H1 (cell line): Measurements from ENCODE around the gene DGKI. TPM values are rescaled to one million over a fixed set of nuclear protein-coding genes. Genes with fewer than 3 reads are reported as not detected.

Experiments used
- EGR1 ChIP-seq: IDR thresholded peaks from 2 replicates; pipeline ENCODE4 v1.6.1; 2011; ENCODE audit warnings: low read depth, low read length, borderline replicate concordance
- SRF ChIP-seq: IDR thresholded peaks from 2 replicates; pipeline ENCODE4 v1.6.1; 2011; ENCODE audit warnings: mild to moderate bottlenecking, low read depth, low read length, moderate library complexity
- ZNF274 ChIP-seq: IDR thresholded peaks from 2 replicates; pipeline ENCODE4 v1.7.0; 2012; ENCODE audit warnings: low read length, borderline replicate concordance; ENCODE audit errors: extremely low read depth
- polyA plus RNA-seq, 7 experiments: library from polyadenylated mRNA; depleted of rRNA in 3 of 7; stranded (reverse) in 5 of 7; unstranded in 2 of 7; fragments of >200 nt in 5 of 7; fragments of 200-250 nt in 2 of 7; gene quantifications; 1 replicate in 5 of 7; 2 replicates in 1 of 7; 4 replicates in 1 of 7; pipeline versions ENCODE4 v1.2.1 to v1.2.3, GENCODE V29; 2011 to 2013; ENCODE audit warnings: missing spikeins in 2 of 7, mixed read lengths in 2 of 7
- total RNA-seq: library from RNA; stranded (reverse); fragmentation: NEBNext Ultra II Directional; extraction: Animal tissue kit (Norgen Biotek cat#: 25700); gene quantifications from 2 replicates; pipeline ENCODE4 v1.2.1, GENCODE V29; 2021
- TF ChIP-seq, protein P1 (sequence below): fragments of 300-600 bp; sonication (generic); IDR thresholded peaks from 2 replicates; pipeline ENCODE4 v1.7.1; 2012; ENCODE audit warnings: low read length, moderate library complexity, mild to moderate bottlenecking, inconsistent platforms; ENCODE audit not compliant: insufficient replicate concordance

DGKI gene
- total and polyA plus RNA-seq, 2 of the 8 experiments (the other 6 are each of a cell fraction or from before 2014, with no cell fraction given): 0.20 to 0.71 TPM

DNA sequence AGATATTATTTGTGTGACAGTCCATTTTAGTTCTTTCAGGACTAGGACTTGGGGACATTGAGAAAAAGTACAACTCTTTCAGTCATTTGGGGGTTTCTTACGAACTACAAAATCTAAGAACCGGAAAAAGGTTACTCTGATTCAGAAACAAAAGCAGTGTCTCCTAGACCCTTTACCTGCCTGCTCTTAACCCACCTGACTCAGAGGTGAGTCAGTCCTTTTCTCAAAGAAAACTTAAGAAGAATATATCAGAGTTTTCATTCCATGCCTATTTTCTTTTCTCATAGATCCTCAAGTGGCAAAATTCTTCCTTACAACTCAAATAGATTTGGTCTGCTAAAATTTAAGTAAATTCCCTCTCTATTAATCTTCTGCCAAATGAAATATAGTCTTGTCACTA is 388.4 kb downstream of the DGKI start (continued):
- TF ChIP-seq, protein P1, sequence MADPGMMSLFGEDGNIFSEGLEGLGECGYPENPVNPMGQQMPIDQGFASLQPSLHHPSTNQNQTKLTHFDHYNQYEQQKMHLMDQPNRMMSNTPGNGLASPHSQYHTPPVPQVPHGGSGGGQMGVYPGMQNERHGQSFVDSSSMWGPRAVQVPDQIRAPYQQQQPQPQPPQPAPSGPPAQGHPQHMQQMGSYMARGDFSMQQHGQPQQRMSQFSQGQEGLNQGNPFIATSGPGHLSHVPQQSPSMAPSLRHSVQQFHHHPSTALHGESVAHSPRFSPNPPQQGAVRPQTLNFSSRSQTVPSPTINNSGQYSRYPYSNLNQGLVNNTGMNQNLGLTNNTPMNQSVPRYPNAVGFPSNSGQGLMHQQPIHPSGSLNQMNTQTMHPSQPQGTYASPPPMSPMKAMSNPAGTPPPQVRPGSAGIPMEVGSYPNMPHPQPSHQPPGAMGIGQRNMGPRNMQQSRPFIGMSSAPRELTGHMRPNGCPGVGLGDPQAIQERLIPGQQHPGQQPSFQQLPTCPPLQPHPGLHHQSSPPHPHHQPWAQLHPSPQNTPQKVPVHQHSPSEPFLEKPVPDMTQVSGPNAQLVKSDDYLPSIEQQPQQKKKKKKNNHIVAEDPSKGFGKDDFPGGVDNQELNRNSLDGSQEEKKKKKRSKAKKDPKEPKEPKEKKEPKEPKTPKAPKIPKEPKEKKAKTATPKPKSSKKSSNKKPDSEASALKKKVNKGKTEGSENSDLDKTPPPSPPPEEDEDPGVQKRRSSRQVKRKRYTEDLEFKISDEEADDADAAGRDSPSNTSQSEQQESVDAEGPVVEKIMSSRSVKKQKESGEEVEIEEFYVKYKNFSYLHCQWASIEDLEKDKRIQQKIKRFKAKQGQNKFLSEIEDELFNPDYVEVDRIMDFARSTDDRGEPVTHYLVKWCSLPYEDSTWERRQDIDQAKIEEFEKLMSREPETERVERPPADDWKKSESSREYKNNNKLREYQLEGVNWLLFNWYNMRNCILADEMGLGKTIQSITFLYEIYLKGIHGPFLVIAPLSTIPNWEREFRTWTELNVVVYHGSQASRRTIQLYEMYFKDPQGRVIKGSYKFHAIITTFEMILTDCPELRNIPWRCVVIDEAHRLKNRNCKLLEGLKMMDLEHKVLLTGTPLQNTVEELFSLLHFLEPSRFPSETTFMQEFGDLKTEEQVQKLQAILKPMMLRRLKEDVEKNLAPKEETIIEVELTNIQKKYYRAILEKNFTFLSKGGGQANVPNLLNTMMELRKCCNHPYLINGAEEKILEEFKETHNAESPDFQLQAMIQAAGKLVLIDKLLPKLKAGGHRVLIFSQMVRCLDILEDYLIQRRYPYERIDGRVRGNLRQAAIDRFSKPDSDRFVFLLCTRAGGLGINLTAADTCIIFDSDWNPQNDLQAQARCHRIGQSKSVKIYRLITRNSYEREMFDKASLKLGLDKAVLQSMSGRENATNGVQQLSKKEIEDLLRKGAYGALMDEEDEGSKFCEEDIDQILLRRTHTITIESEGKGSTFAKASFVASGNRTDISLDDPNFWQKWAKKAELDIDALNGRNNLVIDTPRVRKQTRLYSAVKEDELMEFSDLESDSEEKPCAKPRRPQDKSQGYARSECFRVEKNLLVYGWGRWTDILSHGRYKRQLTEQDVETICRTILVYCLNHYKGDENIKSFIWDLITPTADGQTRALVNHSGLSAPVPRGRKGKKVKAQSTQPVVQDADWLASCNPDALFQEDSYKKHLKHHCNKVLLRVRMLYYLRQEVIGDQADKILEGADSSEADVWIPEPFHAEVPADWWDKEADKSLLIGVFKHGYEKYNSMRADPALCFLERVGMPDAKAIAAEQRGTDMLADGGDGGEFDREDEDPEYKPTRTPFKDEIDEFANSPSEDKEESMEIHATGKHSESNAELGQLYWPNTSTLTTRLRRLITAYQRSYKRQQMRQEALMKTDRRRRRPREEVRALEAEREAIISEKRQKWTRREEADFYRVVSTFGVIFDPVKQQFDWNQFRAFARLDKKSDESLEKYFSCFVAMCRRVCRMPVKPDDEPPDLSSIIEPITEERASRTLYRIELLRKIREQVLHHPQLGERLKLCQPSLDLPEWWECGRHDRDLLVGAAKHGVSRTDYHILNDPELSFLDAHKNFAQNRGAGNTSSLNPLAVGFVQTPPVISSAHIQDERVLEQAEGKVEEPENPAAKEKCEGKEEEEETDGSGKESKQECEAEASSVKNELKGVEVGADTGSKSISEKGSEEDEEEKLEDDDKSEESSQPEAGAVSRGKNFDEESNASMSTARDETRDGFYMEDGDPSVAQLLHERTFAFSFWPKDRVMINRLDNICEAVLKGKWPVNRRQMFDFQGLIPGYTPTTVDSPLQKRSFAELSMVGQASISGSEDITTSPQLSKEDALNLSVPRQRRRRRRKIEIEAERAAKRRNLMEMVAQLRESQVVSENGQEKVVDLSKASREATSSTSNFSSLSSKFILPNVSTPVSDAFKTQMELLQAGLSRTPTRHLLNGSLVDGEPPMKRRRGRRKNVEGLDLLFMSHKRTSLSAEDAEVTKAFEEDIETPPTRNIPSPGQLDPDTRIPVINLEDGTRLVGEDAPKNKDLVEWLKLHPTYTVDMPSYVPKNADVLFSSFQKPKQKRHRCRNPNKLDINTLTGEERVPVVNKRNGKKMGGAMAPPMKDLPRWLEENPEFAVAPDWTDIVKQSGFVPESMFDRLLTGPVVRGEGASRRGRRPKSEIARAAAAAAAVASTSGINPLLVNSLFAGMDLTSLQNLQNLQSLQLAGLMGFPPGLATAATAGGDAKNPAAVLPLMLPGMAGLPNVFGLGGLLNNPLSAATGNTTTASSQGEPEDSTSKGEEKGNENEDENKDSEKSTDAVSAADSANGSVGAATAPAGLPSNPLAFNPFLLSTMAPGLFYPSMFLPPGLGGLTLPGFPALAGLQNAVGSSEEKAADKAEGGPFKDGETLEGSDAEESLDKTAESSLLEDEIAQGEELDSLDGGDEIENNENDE: no peak
- no peak for TF ChIP-seq ZNF274
- TF ChIP-seq SRF: no peak
- no peak for TF ChIP-seq EGR1
